DMS153 treated with DMSO at 0.1 percent for 48 hours (cell line): Measurements from ENCODE around the gene IRF9.
A peak's percentile ranks its signal among the peaks of the same experiment; 100 is the strongest.
"Not testable (repeated sequence)": the region's sequence is repeated elsewhere in the genome, so short reads cannot be mapped to it uniquely, and the experiment has no call there.

Source experiments
- DNase-seq: peaks from one replicate; lab custom pipeline; 2025; ENCODE audit not compliant: unreplicated experiment; lab: John Stamatoyannopoulos, UW

The IRF9 gene

GRCh38 chr14:24190416-24190815 is 29.4 kb downstream of the IRF9 start:
- no peak for DNase-seq

- no peak for DNase-seq
These were observed 31.9 kb downstream of the IRF9 start for GRCh38 chr14:24192933-24193332.

GRCh38 chr14:24194186-24194872 is 33.3 kb downstream of the IRF9 start:
- no peak for DNase-seq

- DNase-seq, result no peak
These were observed 33.8 kb downstream of the IRF9 start for GRCh38 chr14:24194873-24195185.

GRCh38 chr14:24195186-24196070 is 34.4 kb downstream of the IRF9 start, which contains the start of gene TM9SF1:
Gene TM9SF1, minus strand, starts transcription at chr14:24195441. Its CDS starts 422 bp downstream, at chr14:24195019.
- peak; percentile 60 for DNase-seq

GRCh38 chr14:24196071-24197055 is 35.3 kb downstream of the IRF9 start:
- DNase-seq, result no peak

GRCh38 chr14:24197056-24197450 is 36.0 kb downstream of the IRF9 start:
- DNase-seq, result no peak

- no peak for DNase-seq
These were observed 37.9 kb downstream of the IRF9 start for GRCh38 chr14:24198814-24199524.

GRCh38 chr14:24202538-24202937 is 41.5 kb downstream of the IRF9 start:
- DNase-seq, result not testable (repeated sequence)

- not testable (repeated sequence) for DNase-seq
These were observed 42.3 kb downstream of the IRF9 start for GRCh38 chr14:24203249-24203886.

GRCh38 chr14:24204163-24205146 is 43.4 kb downstream of the IRF9 start:
- no peak for DNase-seq

- DNase-seq, result no peak
These were observed 45.4 kb downstream of the IRF9 start for GRCh38 chr14:24206260-24207103.

- DNase-seq, result no peak
These were observed 46.1 kb downstream of the IRF9 start for GRCh38 chr14:24207104-24207551.

- DNase-seq, result no peak
These were observed 46.6 kb downstream of the IRF9 start for GRCh38 chr14:24207625-24208024.

- no peak for DNase-seq
These were observed 50.2 kb downstream of the IRF9 start for GRCh38 chr14:24211311-24211710.

GRCh38 chr14:24212924-24213865 is 52.1 kb downstream of the IRF9 start, which contains the start of gene CHMP4A:
Gene CHMP4A, minus strand, starts transcription at chr14:24213488. Its CDS starts 49 bp downstream, at chr14:24213439.
- DNase-seq, result peak; percentile 67
